HepG2 (cell line): ENCODE measurements around the gene PRRT1. TPM values are rescaled to one million over a fixed set of nuclear protein-coding genes. Genes with fewer than 3 reads are reported as not detected.
A peak's percentile ranks its signal among the peaks of the same experiment; 100 is the strongest.

Source experiments
- HNF4G ChIP-seq, 2 experiments: sonication (generic) in 1 of 2; formaldehyde crosslinking in 1 of 2; IDR thresholded peaks; 2 replicates each; pipeline versions ENCODE4 v1.4.0 to v1.6.1; 2011 to 2020; ENCODE audit warnings: borderline replicate concordance in 2 of 2, low read depth in 2 of 2, mild to moderate bottlenecking in 2 of 2, low read length in 1 of 2, missing genetic modification reagents in 1 of 2, moderate library complexity in 1 of 2
- HNRNPH1 ChIP-seq: fragments of 200-400 bp; formaldehyde crosslinking; optimal IDR thresholded peaks from 2 replicates; pipeline ENCODE3; 2017; ENCODE audit warnings: mild to moderate bottlenecking, low read depth, low read length
- IRF2 ChIP-seq: IDR thresholded peaks from 2 replicates; pipeline ENCODE4 v1.6.1; 2018; ENCODE audit warnings: missing genetic modification reagents, missing compliant biosample characterization
- PRMT3 ChIP-seq: sonication (generic); formaldehyde crosslinking; IDR thresholded peaks from 2 replicates; pipeline ENCODE4 v1.8.1; 2022; ENCODE audit warnings: low read depth, mild to moderate bottlenecking, moderate library complexity, missing genetic modification reagents, borderline replicate concordance
- RBFOX2 ChIP-seq: fragments of 200-400 bp; formaldehyde crosslinking; IDR thresholded peaks from 2 replicates; pipeline ENCODE4 v1.6.1; 2017; ENCODE audit warnings: low read depth, mild to moderate bottlenecking, low read length
- RXRB ChIP-seq: IDR thresholded peaks from 2 replicates; pipeline ENCODE4 v1.6.1; 2016; ENCODE audit warnings: borderline replicate concordance, missing genetic modification reagents, missing compliant biosample characterization
- ZNF275 ChIP-seq: sonication (generic); formaldehyde crosslinking; IDR thresholded peaks from 2 replicates; pipeline ENCODE4 v1.8.0; 2022; ENCODE audit warnings: missing genetic modification reagents, mild to moderate bottlenecking, inconsistent platforms, borderline replicate concordance
- ZNF484 ChIP-seq: sonication (generic); formaldehyde crosslinking; IDR thresholded peaks from 2 replicates; pipeline ENCODE4 v1.5.1; 2020; ENCODE audit warnings: mild to moderate bottlenecking, low read depth, missing genetic modification reagents, borderline replicate concordance
- ZNF564 ChIP-seq: sonication (generic); formaldehyde crosslinking; IDR thresholded peaks from 2 replicates; pipeline ENCODE4 v1.8.1; 2023; ENCODE audit warnings: mild to moderate bottlenecking, missing genetic modification reagents
- ZNF639 ChIP-seq: conservative IDR thresholded peaks from 2 replicates; pipeline ENCODE4 v1.6.1; 2018; ENCODE audit warnings: missing genetic modification reagents
- ZSCAN31 ChIP-seq: sonication (generic); formaldehyde crosslinking; IDR thresholded peaks from 2 replicates; pipeline ENCODE4 v1.5.0; 2020; ENCODE audit warnings: low read depth, mild to moderate bottlenecking, missing genetic modification reagents
- polyA plus RNA-seq, 8 experiments: library from polyadenylated mRNA; depleted of rRNA in 3 of 8; stranded (reverse) in 7 of 8; unstranded in 1 of 8; fragments of >200 nt; fragmentation: Illumina TruSeq in 4 of 8; extraction: Trizol in 4 of 8; gene quantifications; 2 replicates each; pipeline versions ENCODE4 v1.2.1 to v1.2.3, GENCODE V29; 2011 to 2016; ENCODE audit warnings: low read depth in 4 of 8, missing spikeins in 1 of 8, mixed read lengths in 1 of 8; ENCODE audit not compliant: insufficient read depth in 1 of 8
- total RNA-seq, 5 experiments: library from RNA; depleted of rRNA; stranded (reverse); fragments of >200 nt; fragmentation: Illumina TruSeq; extraction: Trizol; gene quantifications; 2 replicates each; pipeline ENCODE4 v1.2.3, GENCODE V29; 2016; ENCODE audit warnings: low read depth in 1 of 5
- TF ChIP-seq, protein P1 (sequence below): sonication (generic); formaldehyde crosslinking; IDR thresholded peaks from 2 replicates; pipeline ENCODE4 v1.4.0; 2020; ENCODE audit warnings: missing genetic modification reagents
- TF ChIP-seq, protein P2 (sequence below): sonication (generic); formaldehyde crosslinking; IDR thresholded peaks from 2 replicates; pipeline ENCODE4 v1.5.1; 2020; ENCODE audit warnings: mild to moderate bottlenecking, missing genetic modification reagents
- TF ChIP-seq, protein P3 (sequence below): IDR thresholded peaks from 2 replicates; pipeline ENCODE4 v1.6.1; 2018; ENCODE audit warnings: missing genetic modification reagents, mild to moderate bottlenecking, missing compliant biosample characterization
- TF ChIP-seq, protein P4 (sequence below): sonication (generic); formaldehyde crosslinking; IDR thresholded peaks from 2 replicates; pipeline ENCODE4 v1.4.0; 2020; ENCODE audit warnings: mild to moderate bottlenecking, low read depth, missing genetic modification reagents

Gene PRRT1
- total and polyA plus RNA-seq, 2 of the 13 experiments (the other 11 are each of a cell fraction or from before 2014, with no cell fraction given): 0.64 to 1.4 TPM

- TF ChIP-seq, protein P1, sequence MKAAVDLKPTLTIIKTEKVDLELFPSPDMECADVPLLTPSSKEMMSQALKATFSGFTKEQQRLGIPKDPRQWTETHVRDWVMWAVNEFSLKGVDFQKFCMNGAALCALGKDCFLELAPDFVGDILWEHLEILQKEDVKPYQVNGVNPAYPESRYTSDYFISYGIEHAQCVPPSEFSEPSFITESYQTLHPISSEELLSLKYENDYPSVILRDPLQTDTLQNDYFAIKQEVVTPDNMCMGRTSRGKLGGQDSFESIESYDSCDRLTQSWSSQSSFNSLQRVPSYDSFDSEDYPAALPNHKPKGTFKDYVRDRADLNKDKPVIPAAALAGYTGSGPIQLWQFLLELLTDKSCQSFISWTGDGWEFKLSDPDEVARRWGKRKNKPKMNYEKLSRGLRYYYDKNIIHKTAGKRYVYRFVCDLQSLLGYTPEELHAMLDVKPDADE: 0 out of 2 replicates have a peak, but pooled peaks have one; percentile 48
- TF ChIP-seq ZNF639: peak; percentile 11; the same call in 1 of the 2 replicates
- peak; percentile 41; the same call in 1 of the 2 replicates for TF ChIP-seq RXRB (CRISPR knock-in tag)
- no peak for TF ChIP-seq ZNF275
- TF ChIP-seq ZNF564 (CRISPR knock-in tag): 0 out of 2 replicates have a peak, but pooled peaks have one; percentile 9
- TF ChIP-seq IRF2 (CRISPR knock-in tag): peak; percentile 16; the same call in 1 of the 2 replicates
- TF ChIP-seq, protein P2, sequence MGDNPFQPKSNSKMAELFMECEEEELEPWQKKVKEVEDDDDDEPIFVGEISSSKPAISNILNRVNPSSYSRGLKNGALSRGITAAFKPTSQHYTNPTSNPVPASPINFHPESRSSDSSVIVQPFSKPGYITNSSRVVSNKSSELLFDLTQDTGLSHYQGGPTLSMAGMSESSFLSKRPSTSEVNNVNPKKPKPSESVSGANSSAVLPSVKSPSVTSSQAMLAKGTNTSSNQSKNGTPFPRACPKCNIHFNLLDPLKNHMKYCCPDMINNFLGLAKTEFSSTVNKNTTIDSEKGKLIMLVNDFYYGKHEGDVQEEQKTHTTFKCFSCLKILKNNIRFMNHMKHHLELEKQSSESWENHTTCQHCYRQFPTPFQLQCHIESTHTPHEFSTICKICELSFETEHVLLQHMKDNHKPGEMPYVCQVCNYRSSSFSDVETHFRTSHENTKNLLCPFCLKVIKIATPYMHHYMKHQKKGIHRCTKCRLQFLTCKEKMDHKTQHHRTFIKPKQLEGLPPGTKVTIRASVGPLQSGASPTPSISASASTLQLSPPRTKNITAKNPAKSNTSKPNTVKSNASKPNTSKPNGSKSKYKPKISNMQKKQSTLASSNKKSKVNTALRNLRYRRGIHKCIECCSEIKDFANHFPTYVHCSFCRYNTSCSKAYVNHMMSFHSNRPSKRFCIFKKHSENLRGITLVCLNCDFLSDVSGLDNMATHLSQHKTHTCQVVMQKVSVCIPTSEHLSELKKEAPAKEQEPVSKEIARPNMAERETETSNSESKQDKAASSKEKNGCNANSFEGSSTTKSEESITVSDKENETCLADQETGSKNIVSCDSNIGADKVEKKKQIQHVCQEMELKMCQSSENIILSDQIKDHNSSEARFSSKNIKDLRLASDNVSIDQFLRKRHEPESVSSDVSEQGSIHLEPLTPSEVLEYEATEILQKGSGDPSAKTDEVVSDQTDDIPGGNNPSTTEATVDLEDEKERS (CRISPR knock-in tag): peak; percentile 66; the same call in 1 of the 2 replicates
- 0 out of 2 replicates have a peak, but pooled peaks have one; percentile 19 for TF ChIP-seq ZNF484 (CRISPR knock-in tag)
- TF ChIP-seq, protein P3, sequence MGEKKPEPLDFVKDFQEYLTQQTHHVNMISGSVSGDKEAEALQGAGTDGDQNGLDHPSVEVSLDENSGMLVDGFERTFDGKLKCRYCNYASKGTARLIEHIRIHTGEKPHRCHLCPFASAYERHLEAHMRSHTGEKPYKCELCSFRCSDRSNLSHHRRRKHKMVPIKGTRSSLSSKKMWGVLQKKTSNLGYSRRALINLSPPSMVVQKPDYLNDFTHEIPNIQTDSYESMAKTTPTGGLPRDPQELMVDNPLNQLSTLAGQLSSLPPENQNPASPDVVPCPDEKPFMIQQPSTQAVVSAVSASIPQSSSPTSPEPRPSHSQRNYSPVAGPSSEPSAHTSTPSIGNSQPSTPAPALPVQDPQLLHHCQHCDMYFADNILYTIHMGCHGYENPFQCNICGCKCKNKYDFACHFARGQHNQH (CRISPR knock-in tag): peak; percentile 58; the same call in 1 of the 2 replicates
- TF ChIP-seq HNF4G (IDR thresholded peaks at IDR 0.05; ENCODE audit: borderline replicate concordance, low read depth, low read length): peak; percentile 90
- TF ChIP-seq HNF4G (CRISPR knock-in tag; IDR thresholded peaks at IDR 0.05; ENCODE audit: borderline replicate concordance, low read depth): no peak
- TF ChIP-seq PRMT3 (CRISPR knock-in tag): no peak
- TF ChIP-seq ZSCAN31: 0 out of 2 replicates have a peak, but pooled peaks have one; percentile 21
- peak; percentile 81 for TF ChIP-seq RBFOX2
- TF ChIP-seq, protein P4, sequence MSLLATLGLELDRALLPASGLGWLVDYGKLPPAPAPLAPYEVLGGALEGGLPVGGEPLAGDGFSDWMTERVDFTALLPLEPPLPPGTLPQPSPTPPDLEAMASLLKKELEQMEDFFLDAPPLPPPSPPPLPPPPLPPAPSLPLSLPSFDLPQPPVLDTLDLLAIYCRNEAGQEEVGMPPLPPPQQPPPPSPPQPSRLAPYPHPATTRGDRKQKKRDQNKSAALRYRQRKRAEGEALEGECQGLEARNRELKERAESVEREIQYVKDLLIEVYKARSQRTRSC (CRISPR knock-in tag): 0 out of 2 replicates have a peak, but pooled peaks have one; percentile 36
- TF ChIP-seq HNRNPH1: peak; percentile 70
These were observed 24.2 kb upstream of the PRRT1 start, which contains the start of gene AGPAT1 (continued) for GRCh38 chr6:32175711-32176475.
